Measurements from ENCODE around the gene FES. TPM values are rescaled to one million over a fixed set of nuclear protein-coding genes. Genes with fewer than 3 reads are reported as not detected.

FES gene
- total RNA-seq, 1 experiment from 2014 or later = 6.7 TPM

- H3K27me3 ChIP-seq (ENCODE audit: insufficient read depth, low read length) = no peaks in the 10 kb centered on the region; the same call in 1 of the 2 replicates
- H3K36me3 Mint-ChIP-seq (ENCODE audit: insufficient read depth in 1 of 3, low read depth in 3 of 3) = peaks cover 9 to 35% (median 12%) of the 10 kb centered on the region in 3 experiments
- H3K23ac ChIP-seq (ENCODE audit: insufficient read length, low read depth, low read length) = no peak overlapping the region
- H4K5ac ChIP-seq (ENCODE audit: insufficient read length, low read depth, low read length) = no peak overlapping the region
- H3K4me3 Mint-ChIP-seq = no peak overlapping the region; a peak in 1 of 5 replicates
- peaks cover 8% of the 10 kb centered on the region for H3K23me2 ChIP-seq (ENCODE audit: insufficient read length, low read depth, low read length, poor library complexity, severe bottlenecking)
- H4K91ac ChIP-seq (ENCODE audit: insufficient read length, low read depth, low read length) = no peak overlapping the region
- no peak for TF ChIP-seq CTCF (conservative IDR thresholded peaks at IDR 0.05)
- no peak overlapping the region for H2BK120ac ChIP-seq (ENCODE audit: low read depth, low read length, poor library complexity, severe bottlenecking)
- no peaks in the 10 kb centered on the region for H3K9me3 ChIP-seq (ENCODE audit: control insufficient read depth, low read depth, low read length)
- peaks cover 24% of the 10 kb centered on the region for H3K27me3 Mint-ChIP-seq (ENCODE audit: low read depth)
- H3T11ph ChIP-seq (ENCODE audit: low read length) = no peak overlapping the region
- H2AK5ac ChIP-seq (ENCODE audit: insufficient read length, low read length) = no peak overlapping the region
- no peak overlapping the region for H4K8ac ChIP-seq (replicated peaks; ENCODE audit: insufficient read length, low read depth, low read length)
- H3K18ac ChIP-seq (ENCODE audit: insufficient read length, low read depth, low read length) = no peak overlapping the region
- no peak overlapping the region for H2BK20ac ChIP-seq (ENCODE audit: low read depth, low read length, poor library complexity, severe bottlenecking)
- no peak for DNase-seq
- no peak overlapping the region for H3K14ac ChIP-seq (ENCODE audit: insufficient read depth, low read length)
- H4K20me1 ChIP-seq (ENCODE audit: control insufficient read depth, insufficient read depth, insufficient read length) = no peaks in the 10 kb centered on the region
- no peaks in the 10 kb centered on the region for H3K79me2 ChIP-seq (ENCODE audit: insufficient read depth, low read length)
- H3K4me1 Mint-ChIP-seq = peaks cover 19% of the 10 kb centered on the region in 2 experiments
- H3K4me1 ChIP-seq (ENCODE audit: insufficient read depth, low read length) = peaks cover 3% of the 10 kb centered on the region; the same call in 1 of the 2 replicates
- no peak overlapping the region for H3K4me2 ChIP-seq (ENCODE audit: insufficient read depth, insufficient read length, low read length)
- H3K9ac ChIP-seq (ENCODE audit: extremely low read depth, insufficient read length, low read length) = no peak overlapping the region
- whole genome bisulfite sequencing (ENCODE audit: extremely low coverage, insufficient read length, low lambda C conversion rate) = no CpG with 5 or more reads among the region's 28 CpGs
- H3K27ac ChIP-seq (ENCODE audit: insufficient read length, low read depth, low read length) = no peak overlapping the region
- H2BK12ac ChIP-seq (ENCODE audit: insufficient read length, low read depth, low read length) = no peak overlapping the region
- no peak overlapping the region for H2BK5ac ChIP-seq (ENCODE audit: insufficient read length, low read length)
- no peak overlapping the region for H2BK15ac ChIP-seq (ENCODE audit: low read depth, low read length)
- H3K27ac Mint-ChIP-seq = peak overlapping the region in 1 of 3 experiments; percentile 3; a peak in 1 of 7 replicates
- no peaks in the 10 kb centered on the region for H3K9me3 Mint-ChIP-seq
- H3K79me1 ChIP-seq (ENCODE audit: insufficient read depth, low read depth, low read length, poor library complexity, severe bottlenecking) = no peaks in the 10 kb centered on the region
- H3K4ac ChIP-seq (ENCODE audit: low read depth, low read length) = no peak overlapping the region
- no peak overlapping the region for H2AFZ ChIP-seq (ENCODE audit: low read length)
- H3K56ac ChIP-seq (ENCODE audit: insufficient read length, low read depth, low read length) = no peak overlapping the region
These were observed 21.2 kb downstream of the FES start for GRCh38 chr15:90905306-90906180.

Measured in H9 (cell line).